ENCODE data around the gene PPP6R3. TPM values are rescaled to one million over a fixed set of nuclear protein-coding genes. Genes with fewer than 3 reads are reported as not detected.

PPP6R3 gene
- total and polyA plus RNA-seq, 2 of the 13 experiments (the other 11 are each of a cell fraction or from before 2014, with no cell fraction given): 41.2 to 83.4 TPM

GRCh38 chr11:68446046-68446725 lies 14.4 kb upstream of the PPP6R3 start (continued):
- TF ChIP-seq ZBTB10 (CRISPR knock-in tag; IDR thresholded peaks at IDR 0.05; ENCODE audit: borderline replicate concordance) (no peak), RFXAP (CRISPR knock-in tag; IDR thresholded peaks at IDR 0.05; ENCODE audit: borderline replicate concordance) (no peak), TERF1 (CRISPR knock-in tag; IDR thresholded peaks at IDR 0.05) (no peak), POLR2A (IDR thresholded peaks at IDR 0.05; ENCODE audit: insufficient read depth in 1 of 2, low read depth in 2 of 2, low read length in 2 of 2) (0 out of 4 replicates have a peak, but pooled peaks of 1 of the 2 experiments have one; percentile 17)

- no peak overlapping the region for H3K4me3 ChIP-seq (replicated peaks in 1 of 3; ENCODE audit: insufficient read depth in 1 of 3, low read depth in 2 of 3, low read length in 3 of 3)
- DNase-seq (ENCODE audit: low spot score) (peak; percentile 59), FAIRE-seq (peak; percentile 32), ATAC-seq (peak; percentile 91)
- H3K27me3 ChIP-seq (ENCODE audit: control insufficient read depth in 1 of 2, insufficient read depth in 2 of 2, low read length in 2 of 2): no peaks in the 10 kb centered on the region
- H3K36me3 ChIP-seq (replicated peaks in 1 of 2; ENCODE audit: control insufficient read depth in 1 of 2, insufficient read depth in 2 of 2, low read length in 2 of 2): peaks cover 23 to 42% of the 10 kb centered on the region in 2 experiments; a peak in 4 of 5 replicates
- H3K4me1 ChIP-seq (ENCODE audit: insufficient read depth, low read length): no peaks in the 10 kb centered on the region
- H3K27ac ChIP-seq (ENCODE audit: extremely low read length, insufficient read depth, low read length): no peak overlapping the region
- intact Hi-C loops (cut with micrococcal nuclease; ENCODE audit: unreplicated experiment): loop anchor here (1.0 to 2.0 kb wide), 2 partner anchors 149 to 190 kb away; no protein-coding TSS in a partner anchor
- no peaks in the 10 kb centered on the region for H3K9me3 ChIP-seq (ENCODE audit: low read length)
- H2AFZ ChIP-seq (ENCODE audit: low read length): no peak overlapping the region
- no peaks in the 10 kb centered on the region for H3K79me2 ChIP-seq (ENCODE audit: insufficient read depth, low read length)
- peaks cover 7% of the 10 kb centered on the region; the same call in 1 of the 2 replicates for H4K20me1 ChIP-seq (ENCODE audit: insufficient read depth, low read length)
- in situ Hi-C loops (cut with HindIII; ENCODE audit: extremely low pct_ligation_motif_present, low pct_unique_long_range_greater_than_20kb): loop anchor here (5.0 kb wide), 1 partner anchor 190 kb away; no protein-coding TSS in a partner anchor
- H3K4me2 ChIP-seq (ENCODE audit: low read depth, low read length): no peak overlapping the region
- WGBS (ENCODE audit: low lambda C conversion rate): 65% methylated on average over 21 of the region's 25 CpGs
- CTCF ChIA-PET (ENCODE audit: low intra/inter-chr PET ratio, low total read pairs): interaction anchor here (0.8 kb wide), 1 partner anchor 190 kb away, joined by 3 read pairs; no protein-coding TSS in a partner anchor
- BruUV-seq (replicated peaks): no TSS peak
- POLR2A ChIA-PET: interaction anchor here (1.1 kb wide), 1 partner anchor 238 kb away, joined by 3 read pairs; no protein-coding TSS in a partner anchor
- no peak overlapping the region for H3K9ac ChIP-seq (ENCODE audit: insufficient read depth, low read depth, low read length)
- peak; percentile 36 for TF ChIP-seq HNRNPLL (IDR thresholded peaks at IDR 0.05; ENCODE audit: low read depth, low read length, poor library complexity, severe bottlenecking)
- TF ChIP-seq ZNF782 (CRISPR knock-in tag; IDR thresholded peaks at IDR 0.05; ENCODE audit: borderline replicate concordance): no peak
- TF ChIP-seq ERF (CRISPR knock-in tag; IDR thresholded peaks at IDR 0.05): peak; percentile 42; the same call in 1 of the 2 replicates
- no peak for TF ChIP-seq ZC3H13 (CRISPR knock-in tag; IDR thresholded peaks at IDR 0.05)
- 0 out of 2 replicates have a peak, but pooled peaks have one; percentile 45 for TF ChIP-seq TBX2 (CRISPR knock-in tag; IDR thresholded peaks at IDR 0.05; ENCODE audit: borderline replicate concordance)
- 0 out of 2 replicates have a peak, but pooled peaks have one; percentile 54 for TF ChIP-seq KDM3A (CRISPR knock-in tag; IDR thresholded peaks at IDR 0.05; ENCODE audit: low read depth)
- no peak for TF ChIP-seq SOX6 (IDR thresholded peaks at IDR 0.05)
- 0 out of 2 replicates have a peak, but pooled peaks have one; percentile 24 for TF ChIP-seq SOX6 (CRISPR knock-in tag; IDR thresholded peaks at IDR 0.05)
- peak; percentile 93 for TF ChIP-seq CTCF (CRISPR knock-in tag; IDR thresholded peaks at IDR 0.05)
- peak; percentile 63; the same call in 1 of the 2 replicates for TF ChIP-seq KDM2A (CRISPR knock-in tag; IDR thresholded peaks at IDR 0.05; ENCODE audit: borderline replicate concordance, low read depth)
- no peak for TF ChIP-seq EZH2 (conservative IDR thresholded peaks at IDR 0.05; ENCODE audit: low read depth, low read length)
Measured at GRCh38 chr11:68447015-68447801, 13.3 kb upstream of the PPP6R3 start.
